MM.1S (cell line): ENCODE results near the gene BDP1.
"Not testable (repeated sequence)": the region's sequence is repeated elsewhere in the genome, so short reads cannot be mapped to it uniquely, and the experiment has no call there.

Experiments
- DNase-seq: peaks from one replicate; pipeline ENCODE4 v3.0.0-alpha.2; 2015
- H2AFZ ChIP-seq: fragments of 300-600 bp; sonication (generic); 2 replicates; pipeline ENCODE4 v1.6.0; 2016; ENCODE audit warnings: antibody characterized with exemption, low read length
- H3F3A ChIP-seq: fragments of 300-600 bp; sonication (generic); 2 replicates; pipeline ENCODE4 v1.6.1; 2016; ENCODE audit warnings: mild to moderate bottlenecking, antibody characterized with exemption, low read length, moderate library complexity, mixed read lengths; ENCODE audit not compliant: insufficient read depth
- H3K27ac ChIP-seq: fragments of 300-600 bp; sonication (generic); 2 replicates; pipeline ENCODE4 v1.5.1; 2016; ENCODE audit warnings: mild to moderate bottlenecking, low read length
- H3K27me3 ChIP-seq: fragments of 300-600 bp; sonication (generic); replicated peaks from 2 replicates; pipeline ENCODE4 v1.6.0; 2016; ENCODE audit warnings: low read length; ENCODE audit not compliant: insufficient read depth
- H3K36me3 ChIP-seq: fragments of 300-600 bp; sonication (generic); replicated peaks from 2 replicates; pipeline ENCODE4 v1.6.1; 2016; ENCODE audit warnings: mild to moderate bottlenecking, low read length, mixed read lengths; ENCODE audit not compliant: insufficient read depth
- H3K4me1 ChIP-seq: fragments of 300-600 bp; sonication (generic); 2 replicates; pipeline ENCODE4 v1.6.1; 2016; ENCODE audit warnings: low read length, mixed read lengths
- H3K4me2 ChIP-seq: fragments of 300-600 bp; sonication (generic); 2 replicates; pipeline ENCODE4 v1.6.0; 2016; ENCODE audit warnings: low read depth, low read length
- H3K4me3 ChIP-seq: fragments of 300-600 bp; sonication (generic); 2 replicates; pipeline ENCODE4 v1.5.1; 2016; ENCODE audit warnings: low read length, mixed read lengths
- H3K79me2 ChIP-seq: fragments of 300-600 bp; sonication (generic); 2 replicates; pipeline ENCODE4 v1.6.1; 2016; ENCODE audit warnings: mixed run types, low read length, mixed read lengths
- H3K9ac ChIP-seq: fragments of 300-600 bp; sonication (generic); 2 replicates; pipeline ENCODE4 v1.6.1; 2016; ENCODE audit warnings: low read length, mixed read lengths
- H3K9me2 ChIP-seq: fragments of 300-600 bp; sonication (generic); replicated peaks from 2 replicates; pipeline ENCODE4 v1.6.1; 2016; ENCODE audit warnings: mild to moderate bottlenecking, low read length, mixed read lengths; ENCODE audit not compliant: insufficient read depth
- H3K9me3 ChIP-seq: fragments of 300-600 bp; sonication (generic); replicated peaks from 2 replicates; pipeline ENCODE4 v1.6.1; 2016; ENCODE audit warnings: mild to moderate bottlenecking, low read length, mixed read lengths; ENCODE audit not compliant: insufficient read depth
- H4K20me1 ChIP-seq: fragments of 300-600 bp; sonication (generic); 2 replicates; pipeline ENCODE4 v1.6.1; 2016; ENCODE audit warnings: mild to moderate bottlenecking, low read length, moderate library complexity, mixed read lengths; ENCODE audit not compliant: insufficient read depth
- EZH2 ChIP-seq: fragments of 300-600 bp; sonication (generic); optimal IDR thresholded peaks from 2 replicates; pipeline ENCODE3; 2017; ENCODE audit warnings: low read depth, mild to moderate bottlenecking, antibody characterized with exemption, low read length, mixed read lengths
- EZH2phosphoT487 ChIP-seq: fragments of 300-600 bp; sonication (generic); IDR thresholded peaks from 2 replicates; pipeline ENCODE4 v1.6.1; 2018; ENCODE audit warnings: antibody characterized with exemption, low read length
- TF ChIP-seq, protein P1 (sequence below): fragments of 300-600 bp; sonication (generic); IDR thresholded peaks from 2 replicates; pipeline ENCODE4 v1.5.1; 2016; ENCODE audit warnings: antibody characterized with exemption, low read length, mixed read lengths

Gene BDP1

DNA sequence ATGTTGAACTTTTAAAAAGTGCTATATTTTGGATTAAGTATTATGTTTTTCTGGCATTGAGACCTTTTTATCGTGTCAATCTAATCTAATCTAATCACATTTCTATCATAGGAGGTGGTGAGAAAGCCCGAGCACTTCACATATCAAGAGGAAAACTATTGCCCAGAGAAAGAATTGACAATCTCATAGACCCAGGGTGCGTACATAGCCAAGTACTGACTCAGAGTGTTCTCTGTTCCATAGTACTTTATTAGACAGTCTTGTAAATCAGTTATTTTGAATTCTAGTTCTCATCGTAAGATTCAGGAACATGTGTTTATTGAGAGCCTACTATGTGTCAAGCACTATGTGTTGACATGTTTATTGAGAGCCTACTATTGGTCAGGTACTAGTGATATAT, 140.7 kb downstream of the BDP1 start:
- Histone ChIP-seq H3K79me2 (peaks cover 28% of the 10 kb centered on the region), H3F3A (0 out of 2 replicates have a peak, but pooled peaks cover 4% of the 10 kb centered on the region), H4K20me1 (no peaks in the 10 kb centered on the region), H3K4me2 (no peak overlapping the region), H3K9me3 (no peaks in the 10 kb centered on the region), H3K9me2 (no peaks in the 10 kb centered on the region), H2AFZ (no peak overlapping the region), H3K4me1 (no peaks in the 10 kb centered on the region), H3K27me3 (no peaks in the 10 kb centered on the region), H3K9ac (no peak overlapping the region), H3K27ac (no peak overlapping the region), H3K36me3 (peaks cover 2% of the 10 kb centered on the region; the same call in 1 of the 2 replicates), H3K4me3 (no peak overlapping the region)
- TF ChIP-seq EZH2: no peak
- DNase-seq: no peak

DNA sequence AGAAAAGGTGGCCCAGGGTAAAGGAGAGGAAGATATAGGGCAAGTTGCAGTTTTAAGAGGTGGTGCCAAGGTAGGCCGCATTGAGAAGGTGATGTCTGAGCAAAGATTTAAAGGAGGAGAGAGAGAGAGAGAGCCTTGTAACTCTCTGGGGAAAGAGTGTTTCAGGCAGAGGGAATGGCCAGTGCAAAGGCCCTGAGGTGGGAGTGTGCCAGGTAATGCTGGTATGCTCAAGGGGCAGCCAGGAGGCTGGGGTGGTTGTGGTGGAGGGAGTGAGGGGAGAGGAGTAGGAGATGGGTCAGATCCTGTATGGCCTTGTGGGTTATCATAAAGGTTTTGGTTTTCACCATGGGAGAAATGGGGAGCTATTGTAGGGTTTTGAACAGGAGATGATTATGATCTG, 141.6 kb downstream of the BDP1 start:
- H3K27ac ChIP-seq: no peak overlapping the region
- peaks cover 2% of the 10 kb centered on the region; the same call in 1 of the 2 replicates for H3K36me3 ChIP-seq

DNA sequence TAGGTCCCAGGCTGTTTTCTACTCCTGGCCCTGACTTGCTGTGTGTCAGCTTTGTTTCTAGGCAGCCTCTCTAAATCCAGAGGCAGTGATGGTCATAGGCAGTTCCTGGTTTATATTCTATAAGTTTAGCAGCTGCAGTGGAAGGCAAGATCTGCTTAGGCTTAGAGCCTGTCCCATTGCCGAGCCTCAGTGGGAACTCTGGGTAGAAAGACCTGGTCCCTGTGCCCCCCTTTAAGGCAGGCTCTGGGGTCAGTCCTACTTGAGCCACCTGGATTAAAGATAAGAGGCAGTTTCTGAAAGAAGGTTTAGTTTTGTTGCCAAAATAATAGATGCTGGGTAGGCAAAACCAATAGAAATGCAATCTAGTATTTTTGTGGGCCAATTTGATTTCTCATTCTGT, 145.3 kb downstream of the BDP1 start:
- H3K27me3 ChIP-seq: no peaks in the 10 kb centered on the region
- H3K79me2 ChIP-seq: no peaks in the 10 kb centered on the region
- no peak overlapping the region for H3K9ac ChIP-seq
- H3K36me3 ChIP-seq: peaks cover 16% of the 10 kb centered on the region; the same call in 1 of the 2 replicates
- H3F3A ChIP-seq: 0 out of 2 replicates have a peak, but pooled peaks cover 4% of the 10 kb centered on the region
- no peaks in the 10 kb centered on the region for H3K9me2 ChIP-seq
- DNase-seq: no peak
- H3K4me1 ChIP-seq: no peaks in the 10 kb centered on the region
- H3K4me3 ChIP-seq: no peak overlapping the region
- no peak overlapping the region for H3K27ac ChIP-seq
- H3K4me2 ChIP-seq: no peak overlapping the region
- TF ChIP-seq, protein P1, sequence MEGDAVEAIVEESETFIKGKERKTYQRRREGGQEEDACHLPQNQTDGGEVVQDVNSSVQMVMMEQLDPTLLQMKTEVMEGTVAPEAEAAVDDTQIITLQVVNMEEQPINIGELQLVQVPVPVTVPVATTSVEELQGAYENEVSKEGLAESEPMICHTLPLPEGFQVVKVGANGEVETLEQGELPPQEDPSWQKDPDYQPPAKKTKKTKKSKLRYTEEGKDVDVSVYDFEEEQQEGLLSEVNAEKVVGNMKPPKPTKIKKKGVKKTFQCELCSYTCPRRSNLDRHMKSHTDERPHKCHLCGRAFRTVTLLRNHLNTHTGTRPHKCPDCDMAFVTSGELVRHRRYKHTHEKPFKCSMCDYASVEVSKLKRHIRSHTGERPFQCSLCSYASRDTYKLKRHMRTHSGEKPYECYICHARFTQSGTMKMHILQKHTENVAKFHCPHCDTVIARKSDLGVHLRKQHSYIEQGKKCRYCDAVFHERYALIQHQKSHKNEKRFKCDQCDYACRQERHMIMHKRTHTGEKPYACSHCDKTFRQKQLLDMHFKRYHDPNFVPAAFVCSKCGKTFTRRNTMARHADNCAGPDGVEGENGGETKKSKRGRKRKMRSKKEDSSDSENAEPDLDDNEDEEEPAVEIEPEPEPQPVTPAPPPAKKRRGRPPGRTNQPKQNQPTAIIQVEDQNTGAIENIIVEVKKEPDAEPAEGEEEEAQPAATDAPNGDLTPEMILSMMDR: no peak
- TF ChIP-seq EZH2phosphoT487 (no peak), EZH2 (no peak)
- H3K9me3 ChIP-seq: no peaks in the 10 kb centered on the region
- H4K20me1 ChIP-seq: no peaks in the 10 kb centered on the region
- H2AFZ ChIP-seq: no peak overlapping the region

More for the DNA sequence above, 141.6 kb downstream of the BDP1 start:
- DNase-seq: no peak
- Histone ChIP-seq H3K9me3 (no peaks in the 10 kb centered on the region), H2AFZ (no peak overlapping the region), H3K4me2 (no peak overlapping the region), H3K9ac (no peak overlapping the region), H4K20me1 (no peaks in the 10 kb centered on the region), H3K4me3 (no peak overlapping the region), H3F3A (0 out of 2 replicates have a peak, but pooled peaks cover 4% of the 10 kb centered on the region), H3K9me2 (no peaks in the 10 kb centered on the region), H3K4me1 (no peaks in the 10 kb centered on the region), H3K27me3 (no peaks in the 10 kb centered on the region), H3K79me2 (peaks cover 19% of the 10 kb centered on the region)
- TF ChIP-seq EZH2phosphoT487 (no peak), EZH2 (no peak)
- TF ChIP-seq, protein P1: no peak

DNA sequence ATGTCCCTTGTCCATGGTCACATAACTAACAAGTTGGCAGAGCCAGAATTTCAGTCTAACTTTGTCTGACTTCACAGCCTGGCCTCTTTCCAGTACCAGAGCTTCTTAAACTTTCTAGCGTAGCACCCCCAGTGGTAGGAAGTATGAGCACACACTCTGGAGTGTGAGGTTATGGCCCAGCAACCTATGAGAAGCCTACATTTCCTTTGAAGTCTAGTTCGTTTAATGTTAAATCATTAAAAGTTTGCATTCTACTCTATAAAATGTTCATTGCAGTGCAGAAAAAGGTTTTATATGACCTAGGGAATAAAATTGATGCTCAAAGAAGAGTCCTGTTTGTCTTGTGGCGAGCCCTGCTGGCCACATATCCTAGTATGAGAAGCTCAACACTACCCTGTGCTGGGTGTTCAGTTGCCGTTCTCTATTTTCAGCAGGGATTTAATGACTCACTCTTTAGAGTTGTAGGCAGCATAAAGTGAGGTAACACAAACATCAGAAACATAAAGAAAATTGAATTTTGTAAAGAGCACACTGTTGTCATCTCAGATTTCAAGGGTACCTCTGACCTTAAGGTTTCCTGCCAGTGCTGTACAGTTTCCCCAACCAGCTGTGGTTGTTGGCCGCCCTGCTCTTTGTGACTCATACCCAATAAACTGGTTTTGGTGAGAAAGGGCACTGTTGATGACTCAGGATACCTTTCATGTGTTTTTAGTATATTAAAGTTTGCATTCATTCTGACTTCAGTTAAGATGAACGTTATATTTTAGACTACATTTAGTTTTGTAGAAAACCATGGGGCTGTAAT, 146.0 kb downstream of the BDP1 start:
- H2AFZ ChIP-seq: no peak overlapping the region
- H3K4me3 ChIP-seq: no peak overlapping the region
- no peaks in the 10 kb centered on the region for H3K79me2 ChIP-seq
- TF ChIP-seq, protein P1: peak; percentile 65
- TF ChIP-seq EZH2phosphoT487 (no peak), EZH2 (no peak)
- no peaks in the 10 kb centered on the region for H4K20me1 ChIP-seq
- no peaks in the 10 kb centered on the region for H3K9me2 ChIP-seq
- H3K36me3 ChIP-seq: peaks cover 16% of the 10 kb centered on the region; the same call in 1 of the 2 replicates
- H3K27me3 ChIP-seq: no peaks in the 10 kb centered on the region
- H3K27ac ChIP-seq: no peak overlapping the region
- peak; percentile 55 for DNase-seq
- H3K9ac ChIP-seq: no peak overlapping the region
- H3K9me3 ChIP-seq: no peaks in the 10 kb centered on the region
- no peaks in the 10 kb centered on the region for H3K4me1 ChIP-seq
- H3F3A ChIP-seq: 0 out of 2 replicates have a peak, but pooled peaks cover 4% of the 10 kb centered on the region
- no peak overlapping the region for H3K4me2 ChIP-seq

DNA sequence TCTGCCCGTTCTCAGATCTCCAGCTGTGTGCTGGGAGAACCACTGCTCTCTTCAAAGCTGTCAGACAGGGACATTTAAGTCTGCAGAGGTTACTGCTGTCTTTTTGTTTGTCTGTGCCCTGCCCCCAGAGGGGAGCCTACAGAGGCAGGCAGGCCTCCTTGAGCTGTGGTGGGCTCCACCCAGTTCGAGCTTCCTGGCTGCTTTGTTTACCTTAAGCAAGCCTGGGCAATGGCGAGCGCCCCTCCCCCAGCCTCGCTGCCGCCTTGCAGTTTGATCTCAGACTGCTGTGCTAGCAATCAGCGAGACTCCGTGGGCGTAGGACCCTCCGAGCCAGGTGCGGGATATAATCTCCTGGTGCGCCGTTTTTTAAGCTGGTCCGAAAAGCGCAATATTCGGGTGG, 154.5 kb downstream of the BDP1 start:
- not testable (repeated sequence) for H3F3A ChIP-seq, DNase-seq, H3K36me3 ChIP-seq, H4K20me1 ChIP-seq, H3K9ac ChIP-seq, H3K4me2 ChIP-seq, H3K27ac ChIP-seq, H3K27me3 ChIP-seq, H3K9me2 ChIP-seq, H3K9me3 ChIP-seq, H3K4me1 ChIP-seq, H2AFZ ChIP-seq, H3K79me2 ChIP-seq, H3K4me3 ChIP-seq
